ENCODE measurements around the gene LRRC8E.
"Not testable (repeated sequence)": the region's sequence is repeated elsewhere in the genome, so short reads cannot be mapped to it uniquely, and the experiment has no call there.

The LRRC8E gene

DNA sequence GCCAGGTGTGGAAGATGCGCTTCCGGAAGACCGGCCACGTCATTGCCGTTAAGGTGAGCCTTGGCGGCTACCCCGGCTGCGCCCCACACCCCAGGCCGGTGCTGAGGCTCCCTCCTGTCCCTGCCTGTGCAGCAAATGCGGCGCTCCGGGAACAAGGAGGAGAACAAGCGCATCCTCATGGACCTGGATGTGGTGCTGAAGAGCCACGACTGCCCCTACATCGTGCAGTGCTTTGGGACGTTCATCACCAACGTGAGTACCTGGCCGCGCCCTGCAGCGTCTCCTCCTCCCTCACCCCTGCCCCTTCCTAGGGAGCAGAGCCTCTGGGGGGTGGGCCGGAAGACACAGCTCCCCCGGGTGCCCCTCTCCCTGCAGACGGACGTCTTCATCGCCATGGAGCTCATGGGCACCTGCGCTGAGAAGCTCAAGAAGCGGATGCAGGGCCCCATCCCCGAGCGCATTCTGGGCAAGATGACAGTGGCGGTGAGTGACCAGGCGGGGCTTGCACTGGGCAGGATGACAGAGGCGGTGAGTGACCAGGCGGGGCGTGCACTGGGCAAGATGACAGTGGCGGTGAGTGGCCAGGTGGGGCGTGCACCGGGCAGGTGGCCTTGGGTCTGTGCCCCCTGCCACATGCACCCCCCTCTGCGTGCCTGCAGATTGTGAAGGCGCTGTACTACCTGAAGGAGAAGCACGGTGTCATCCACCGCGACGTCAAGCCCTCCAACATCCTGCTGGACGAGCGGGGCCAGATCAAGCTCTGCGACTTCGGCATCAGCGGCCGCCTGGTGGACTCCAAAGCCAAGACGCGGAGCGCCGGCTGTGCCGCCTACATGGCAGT lies 22.2 kb downstream of the LRRC8E start:
- no peak for DNase-seq

DNA sequence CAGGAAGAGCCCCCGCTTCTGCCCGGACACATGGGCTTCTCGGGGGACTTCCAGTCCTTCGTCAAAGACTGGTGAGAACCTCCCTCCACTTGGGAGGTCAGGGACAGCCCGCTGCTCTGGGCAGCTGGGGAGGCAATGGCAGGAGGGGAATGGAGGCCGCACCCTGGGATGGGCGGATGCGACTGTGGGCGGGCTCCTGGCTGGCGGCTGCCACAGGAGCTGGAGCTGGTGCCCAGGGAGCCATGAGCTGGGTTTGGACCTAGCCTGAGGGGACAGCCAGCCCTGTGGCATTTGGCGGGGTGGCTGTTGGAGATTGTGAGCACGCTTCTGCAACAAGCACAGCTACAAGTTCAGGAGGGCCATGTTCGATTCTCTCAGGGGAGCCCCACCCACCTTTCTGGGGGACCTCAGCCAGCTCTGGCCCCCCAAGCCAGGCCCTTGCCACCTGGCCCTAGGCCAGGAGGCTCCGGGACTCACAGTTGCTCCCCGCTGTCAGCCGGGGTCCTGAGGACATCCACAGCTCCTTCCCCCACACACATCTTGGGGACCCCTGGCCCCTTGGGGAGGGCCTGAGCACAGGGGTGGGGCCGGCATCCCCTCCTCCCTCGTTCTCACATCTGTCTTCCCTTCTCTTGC lies 23.3 kb downstream of the LRRC8E start:
- no peak for DNase-seq

DNA sequence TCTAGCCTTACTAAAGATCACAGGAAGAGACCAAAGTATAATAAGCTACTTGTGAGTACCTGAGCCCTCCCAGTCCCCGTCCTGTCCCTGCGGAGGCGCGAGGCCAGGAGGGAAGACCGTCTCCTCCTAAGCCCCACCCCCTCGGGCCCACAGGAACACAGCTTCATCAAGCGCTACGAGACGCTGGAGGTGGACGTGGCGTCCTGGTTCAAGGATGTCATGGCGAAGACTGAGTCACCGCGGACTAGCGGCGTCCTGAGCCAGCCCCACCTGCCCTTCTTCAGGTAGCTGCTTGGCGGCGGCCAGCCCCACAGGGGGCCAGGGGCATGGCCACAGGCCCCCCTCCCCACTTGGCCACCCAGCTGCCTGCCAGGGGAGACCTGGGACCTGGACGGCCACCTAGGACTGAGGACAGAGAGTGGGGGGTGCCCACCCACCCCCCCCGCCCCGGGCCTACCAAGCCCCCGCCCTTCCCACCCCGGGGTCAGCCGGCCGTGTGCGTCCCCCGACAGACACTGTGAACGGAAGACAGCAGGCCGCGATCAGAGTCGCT lies 23.9 kb downstream of the LRRC8E start:
- DNase-seq, result no peak

DNA sequence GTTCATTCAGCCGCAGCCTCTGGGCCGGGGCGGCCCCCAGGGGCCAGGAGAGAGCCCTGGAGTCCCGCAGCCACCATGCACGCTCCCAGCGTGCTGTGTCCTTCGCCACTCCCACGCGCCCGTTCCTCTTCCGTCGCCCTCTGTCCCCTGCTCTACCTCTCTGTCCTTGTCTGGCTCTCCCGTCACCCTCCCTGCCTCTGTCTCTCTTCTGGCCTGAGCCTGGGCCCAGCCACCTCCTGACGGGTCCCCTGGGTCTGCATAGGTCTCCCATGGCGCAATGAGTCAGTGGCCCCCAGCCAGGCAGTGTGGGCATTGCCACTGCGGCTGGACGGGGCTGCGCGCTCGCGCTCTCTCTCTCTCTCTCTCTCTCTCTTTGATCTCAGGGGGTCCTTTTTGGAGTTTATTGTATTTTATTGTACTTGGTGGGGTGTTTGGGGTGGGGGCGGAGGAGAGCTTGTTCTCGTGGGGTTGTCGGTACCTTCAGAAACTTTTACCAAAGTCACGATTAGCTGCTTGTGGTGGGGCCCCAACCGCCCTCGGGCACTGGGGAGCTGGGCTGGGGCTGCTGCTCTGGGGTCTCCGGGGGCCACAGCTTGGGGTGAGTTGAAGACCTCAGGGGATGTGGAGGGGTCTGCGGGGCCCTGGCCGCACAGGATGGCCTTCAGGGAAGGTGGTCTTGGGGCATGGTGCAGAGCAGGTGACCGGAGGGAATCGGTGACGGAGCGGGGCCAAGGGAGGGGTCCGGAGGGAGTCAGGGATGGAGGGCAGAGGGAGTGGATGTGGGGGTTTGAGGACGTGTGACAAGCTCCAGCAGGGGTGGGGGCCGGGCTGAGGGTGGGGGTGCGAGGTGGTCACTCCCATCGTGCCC lies 24.6 kb downstream of the LRRC8E start:
- no peak for DNase-seq

DNA sequence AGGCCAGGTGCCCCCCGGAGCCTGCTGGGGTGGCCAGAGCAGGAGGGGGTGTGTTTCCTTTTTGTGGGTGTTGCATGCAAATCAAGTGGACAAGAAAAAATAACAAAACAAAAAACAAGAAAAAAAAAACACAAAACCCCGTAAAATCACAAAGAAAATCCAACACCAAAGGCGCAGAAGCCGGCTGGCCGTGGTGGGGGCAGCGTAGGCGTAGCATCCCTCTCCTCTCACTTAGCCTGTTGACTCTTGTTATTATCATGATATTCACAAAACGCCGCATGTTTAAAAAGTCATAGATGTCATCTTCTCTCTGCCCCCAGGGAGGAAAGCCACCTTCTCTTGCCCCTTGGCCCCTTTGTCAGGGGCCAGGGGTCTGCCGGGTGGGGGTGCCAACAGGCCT lies 25.3 kb downstream of the LRRC8E start:
- no peak for DNase-seq

DNA sequence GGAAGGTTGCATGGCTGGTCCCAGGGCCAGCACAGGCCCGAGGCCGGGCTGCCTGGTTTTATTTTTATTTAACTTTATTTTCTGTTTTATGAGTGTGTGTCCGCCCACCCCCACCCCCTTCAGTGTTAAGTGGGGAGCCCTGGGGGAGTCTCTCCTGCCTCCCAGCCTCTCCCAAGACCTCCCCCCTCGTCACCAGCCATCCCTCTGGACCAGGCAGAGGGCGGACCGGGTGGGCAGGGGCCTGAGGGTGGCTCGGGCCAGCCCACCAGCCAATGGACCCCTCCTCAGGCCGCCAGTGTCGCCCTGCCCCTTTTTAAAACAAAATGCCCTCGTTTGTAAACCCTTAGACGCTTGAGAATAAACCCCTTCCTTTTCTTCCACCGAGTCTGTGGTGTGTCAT lies 25.8 kb downstream of the LRRC8E start:
- no peak for DNase-seq

DNA sequence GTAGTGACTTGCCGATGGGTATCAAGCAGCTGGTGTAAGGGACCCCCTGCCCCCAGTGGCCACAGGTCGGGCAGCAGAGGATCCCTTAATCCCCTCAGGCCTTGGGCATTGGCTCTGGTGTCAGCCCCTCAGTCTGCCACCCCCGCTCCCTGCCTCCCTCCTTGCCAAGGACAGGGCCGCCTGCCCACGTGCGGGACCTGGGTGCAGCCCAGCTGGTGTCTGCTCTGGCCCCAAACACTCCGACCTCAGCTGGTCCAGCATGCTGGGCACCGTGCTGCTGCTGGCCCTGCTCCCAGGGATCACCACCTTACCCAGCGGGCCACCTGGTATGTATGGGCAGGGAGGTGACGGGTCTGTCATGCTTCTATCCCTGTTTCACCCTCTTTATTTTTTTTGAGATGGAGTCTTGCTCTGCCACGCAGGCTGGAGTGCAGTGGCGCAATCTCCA lies 26.3 kb downstream of the LRRC8E start, which contains the start of gene TGFBR3L:
TGFBR3L (plus strand) TSS at position 233 of the 448 bp plus-strand sequence.
- no peak for DNase-seq

DNA sequence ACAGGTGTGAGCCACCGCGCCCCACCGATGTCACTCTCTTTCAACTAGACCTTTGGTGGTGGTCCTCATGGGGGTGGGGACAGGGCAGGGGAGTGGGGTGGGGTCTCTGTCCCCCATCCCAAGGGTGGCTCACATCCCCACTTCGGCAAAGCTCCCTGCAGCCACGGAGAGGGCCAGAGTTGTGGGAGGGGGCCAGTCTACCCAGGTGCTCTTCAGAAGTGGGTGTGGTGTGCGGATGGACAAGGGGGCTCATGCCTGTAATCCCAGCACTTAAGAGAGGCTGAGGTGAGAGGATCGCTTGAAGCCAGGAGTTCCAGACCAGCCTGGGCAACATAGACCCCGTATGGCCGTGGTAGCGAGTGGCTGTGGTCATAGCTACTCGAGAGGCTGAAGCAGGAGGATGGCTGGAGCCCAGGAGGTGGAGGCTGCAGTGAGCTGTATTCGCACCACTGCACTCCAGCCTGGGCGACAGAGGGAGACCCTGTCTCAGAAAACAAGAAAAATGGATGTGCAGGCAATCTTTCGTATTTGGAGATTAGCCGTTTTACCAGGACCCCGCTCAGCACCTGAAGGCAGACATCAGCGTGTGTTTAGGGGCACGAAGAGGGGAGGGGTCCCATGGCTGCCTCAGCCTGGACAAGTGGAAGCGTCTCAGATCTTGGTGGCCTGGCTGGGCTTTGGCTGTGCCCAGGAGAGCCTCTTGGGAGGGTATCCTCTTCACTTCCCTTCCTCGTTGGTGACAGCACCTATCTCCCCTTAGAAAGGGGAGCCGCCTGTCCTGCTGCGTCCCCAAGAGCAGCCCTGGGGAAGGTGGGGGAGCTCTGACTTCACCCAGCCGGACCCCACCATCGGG lies 27.2 kb downstream of the LRRC8E start:
- no peak for DNase-seq

DNA sequence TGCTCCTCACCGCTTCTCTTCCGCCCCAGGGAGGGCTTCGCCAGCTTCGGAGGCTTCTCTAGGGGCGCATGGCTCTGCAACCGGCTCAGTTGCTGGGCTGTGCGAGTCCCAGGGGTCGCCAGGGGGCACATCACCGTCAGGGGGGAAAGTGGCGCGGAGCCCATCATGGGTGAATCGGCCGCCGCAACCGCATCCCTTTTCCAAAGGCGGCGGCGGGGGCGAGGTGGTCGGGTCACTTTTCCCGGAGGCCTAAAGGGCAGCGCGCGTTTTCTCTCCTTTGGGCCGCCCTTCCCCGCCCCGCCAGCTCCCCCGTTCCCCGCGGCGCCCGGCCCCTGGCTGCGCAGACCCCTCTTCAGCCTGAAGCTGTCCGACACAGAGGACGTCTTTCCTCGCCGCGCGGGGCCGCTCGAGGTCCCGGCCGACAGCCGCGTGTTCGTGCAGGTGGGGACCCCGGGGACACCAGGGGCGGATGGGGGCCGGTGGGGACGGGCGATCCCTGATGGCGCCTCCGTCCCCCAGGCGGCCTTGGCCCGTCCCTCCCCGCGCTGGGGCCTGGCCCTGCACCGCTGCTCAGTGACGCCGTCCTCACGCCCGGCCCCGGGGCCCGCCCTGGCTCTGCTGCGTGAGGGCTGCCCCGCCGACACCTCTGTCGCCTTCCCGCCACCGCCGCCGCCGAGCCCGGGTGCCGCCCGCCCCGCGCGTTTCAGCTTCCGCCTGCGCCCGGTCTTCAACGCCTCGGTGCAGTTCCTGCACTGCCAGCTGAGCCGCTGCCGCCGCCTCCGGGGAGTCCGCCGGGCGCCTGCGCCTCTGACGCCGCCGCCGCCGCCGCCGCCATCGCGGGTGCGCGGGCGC lies 28.0 kb downstream of the LRRC8E start:
- DNase-seq, result peak; percentile 56

DNA sequence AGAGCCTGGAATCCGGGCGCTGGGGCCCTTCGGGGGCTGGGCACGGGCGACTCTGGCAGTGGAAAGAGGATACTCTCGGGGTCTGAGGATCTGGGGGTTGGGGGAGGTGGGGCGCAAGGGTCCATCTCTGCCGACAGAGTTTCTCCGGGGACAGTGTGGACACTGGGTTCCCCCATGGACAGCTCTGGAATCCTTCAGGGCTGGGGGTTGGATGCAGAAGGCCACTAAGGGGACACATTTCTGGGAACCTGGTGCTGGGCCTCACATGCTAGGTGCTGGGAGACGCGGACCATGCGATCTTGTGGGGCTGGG lies 28.6 kb downstream of the LRRC8E start:
- no peak for DNase-seq

DNA sequence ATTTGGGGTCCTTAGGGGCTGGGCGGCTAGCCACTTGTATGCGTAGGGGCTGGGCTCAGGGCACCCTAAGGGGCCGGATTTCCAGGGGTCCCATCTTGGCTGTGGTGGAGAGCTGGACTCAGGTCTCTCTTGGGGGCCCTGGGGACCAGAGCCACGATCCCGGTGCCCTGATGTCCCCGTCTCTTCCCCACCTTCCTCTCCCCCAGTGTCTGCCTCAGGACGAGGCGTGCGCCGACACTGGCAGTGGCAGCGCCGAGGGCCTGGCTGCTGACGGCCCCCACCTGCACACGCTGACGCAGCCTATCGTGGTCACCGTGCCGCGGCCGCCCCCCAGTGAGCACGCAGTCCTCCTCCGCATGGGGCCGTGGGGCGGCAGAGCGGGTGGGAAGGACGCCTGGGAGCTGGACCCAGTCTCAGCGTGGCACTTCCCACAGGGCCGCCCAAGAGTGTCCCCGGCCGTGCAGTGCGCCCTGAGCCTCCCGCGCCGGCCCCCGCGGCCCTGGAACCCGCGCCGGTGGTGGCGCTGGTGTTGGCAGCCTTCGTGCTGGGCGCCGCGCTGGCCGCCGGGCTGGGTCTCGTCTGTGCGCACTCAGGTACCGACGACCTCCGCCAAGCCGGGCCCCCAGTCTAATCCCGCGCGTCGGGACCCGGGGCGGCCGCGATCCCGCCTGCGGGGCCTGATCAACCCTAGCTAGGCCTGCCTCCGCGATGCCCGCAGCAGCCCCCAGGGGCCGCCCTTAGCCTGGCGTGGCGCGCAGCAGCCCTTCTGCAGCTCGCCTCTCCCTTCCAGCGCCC lies 29.2 kb downstream of the LRRC8E start:
- peak; percentile 62 for DNase-seq

DNA sequence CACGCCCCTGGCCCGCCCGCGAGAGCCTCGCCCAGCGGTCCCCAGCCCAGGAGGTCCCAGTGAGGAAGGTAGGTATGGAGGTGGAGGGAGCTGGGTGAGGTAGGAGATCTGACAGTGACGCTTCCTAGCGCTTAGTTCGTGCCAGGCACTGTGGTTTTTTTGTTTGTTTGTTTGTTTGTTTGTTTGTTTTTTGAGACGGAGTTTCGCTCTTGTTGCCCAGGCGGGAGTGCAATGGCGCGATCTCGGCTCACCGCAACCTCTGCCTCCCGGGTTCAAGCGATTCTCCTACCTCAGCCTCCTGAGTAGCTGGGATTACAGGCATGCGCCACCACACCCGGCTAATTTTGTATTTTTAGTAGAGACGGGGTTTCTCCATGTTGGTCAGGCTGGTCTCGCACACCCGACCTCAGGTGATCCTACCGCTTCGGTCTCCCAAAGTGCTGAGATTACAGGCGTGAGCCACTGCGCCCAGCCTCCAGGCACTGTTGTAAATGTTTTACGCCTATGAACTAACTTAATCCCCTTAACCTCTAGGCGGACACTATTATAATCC lies 29.8 kb downstream of the LRRC8E start:
- DNase-seq, result not testable (repeated sequence)

DNA sequence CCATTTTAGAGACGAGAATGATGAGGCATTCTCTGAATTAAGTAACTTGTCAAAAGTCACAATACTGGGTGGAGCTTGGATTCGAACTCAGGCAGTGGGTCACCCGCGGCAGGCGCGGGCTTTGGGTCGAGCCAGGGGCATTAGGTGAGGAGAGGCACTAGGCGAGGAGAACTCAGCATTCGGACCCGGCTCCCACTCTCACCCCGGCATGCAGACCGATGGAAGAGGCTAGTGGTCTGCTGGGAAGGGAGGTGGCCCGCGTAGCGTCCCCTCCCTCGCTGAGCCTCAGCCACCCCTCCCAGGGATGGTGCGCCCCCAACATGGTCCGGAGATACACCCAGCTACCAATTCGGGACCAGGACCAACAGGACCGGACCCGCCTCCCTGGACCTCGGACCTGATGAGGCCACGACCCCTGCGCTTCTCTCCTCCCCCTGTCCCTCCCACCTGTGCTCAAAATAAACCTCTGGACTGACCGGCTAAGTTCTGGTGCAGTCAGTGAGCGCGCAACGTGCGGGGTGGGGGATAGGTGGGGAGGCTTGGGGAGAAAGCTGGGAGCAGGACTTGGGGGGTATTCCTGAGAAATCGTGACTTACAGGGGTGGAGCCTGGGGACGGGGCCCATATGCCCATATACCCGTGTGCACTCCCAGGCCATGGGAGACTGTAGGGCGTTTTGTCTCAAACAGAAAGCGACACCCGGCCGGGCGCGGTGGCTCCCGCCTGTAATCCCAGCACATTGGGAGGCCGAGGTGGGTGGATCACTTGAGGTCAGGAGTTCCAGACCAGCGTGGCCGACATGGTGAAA lies 30.5 kb downstream of the LRRC8E start:
- DNase-seq, result no peak

DNA sequence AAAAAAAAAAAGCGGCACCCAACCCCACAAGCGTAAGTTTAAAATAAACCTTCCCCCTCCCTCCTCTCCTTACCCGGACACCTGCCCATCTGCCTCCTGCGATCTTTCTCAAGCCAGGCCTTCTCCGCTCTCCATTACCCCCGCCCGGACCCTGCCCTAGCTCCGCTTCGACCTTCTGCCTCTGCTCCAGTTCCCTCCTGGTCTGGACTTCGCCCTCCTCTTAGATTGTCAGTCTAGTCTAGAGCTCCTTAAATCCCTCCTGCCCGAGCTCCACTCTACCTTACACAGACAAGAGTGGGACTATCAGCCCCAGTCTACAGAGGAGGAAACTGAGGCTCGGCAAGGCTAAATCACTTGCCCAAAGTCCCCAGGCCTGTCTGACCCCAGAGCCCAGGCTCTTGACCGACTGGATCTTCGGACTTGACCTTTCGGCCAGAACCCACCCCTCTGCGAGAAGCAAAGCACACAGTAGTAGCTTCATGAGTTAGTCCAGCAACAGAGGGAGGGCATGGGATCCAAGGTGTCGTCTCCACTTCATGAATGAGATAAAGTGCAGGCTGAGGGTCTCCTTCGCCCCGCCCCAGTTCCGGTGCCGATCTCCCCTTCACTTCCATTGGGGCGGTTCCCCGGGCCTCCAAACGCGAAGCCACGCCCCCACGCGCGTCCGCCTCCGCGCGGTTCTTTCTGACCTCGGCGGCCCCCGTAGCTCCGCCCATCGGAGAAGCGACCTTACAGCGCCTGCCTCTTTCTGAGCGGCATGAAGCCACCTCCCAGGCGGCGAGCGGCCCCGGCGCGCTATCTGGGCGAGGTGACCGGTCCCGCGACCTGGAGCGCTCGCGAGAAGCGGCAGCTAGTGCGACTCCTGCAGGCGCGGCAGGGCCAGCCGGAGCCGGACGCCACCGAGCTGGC lies 31.6 kb downstream of the LRRC8E start, which contains the start of gene SNAPC2:
SNAPC2 (plus strand) TSS at position 729 of the 909 bp plus-strand sequence; CDS start at position 758, 29 bp downstream.
- peak; percentile 96 for DNase-seq

DNA sequence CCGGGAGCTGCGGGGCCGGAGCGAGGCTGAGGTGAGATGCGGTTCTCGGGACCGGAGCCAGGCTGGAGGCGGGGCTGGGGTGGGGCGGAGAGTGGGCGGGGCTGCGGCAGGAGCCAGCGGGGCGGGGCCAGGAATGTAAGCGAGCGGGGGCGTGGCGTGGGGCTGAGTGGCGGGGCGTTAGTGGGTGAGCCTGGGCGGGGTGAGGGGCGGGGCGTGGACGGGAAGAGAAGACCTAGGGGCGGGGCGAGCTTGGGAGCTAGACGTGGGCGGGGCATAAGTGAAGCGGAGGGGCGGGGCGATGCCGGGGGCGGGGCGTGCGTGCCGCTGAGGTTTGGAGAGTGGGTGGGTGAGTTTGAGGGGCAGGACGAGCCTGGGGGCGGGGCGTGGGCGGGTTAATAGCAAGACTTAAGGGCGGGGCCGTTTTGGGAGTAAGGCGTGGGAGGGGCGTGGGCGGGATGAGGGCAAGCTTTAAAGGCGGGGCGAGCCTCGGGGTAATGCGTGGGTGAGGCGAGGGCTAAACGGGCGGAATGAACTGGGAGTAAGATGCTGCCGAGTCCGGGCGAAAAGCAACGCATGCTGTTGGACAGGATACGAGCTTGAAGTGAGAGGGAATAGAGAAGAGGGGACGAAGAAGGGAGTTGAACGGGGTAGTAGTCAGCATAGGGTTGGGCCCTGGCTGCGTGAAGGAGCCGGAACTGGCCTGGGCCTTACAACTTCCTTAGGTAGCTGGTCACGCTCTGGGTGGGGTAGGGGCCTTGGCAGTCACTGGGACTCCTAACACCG lies 32.4 kb downstream of the LRRC8E start:
- peak; percentile 100 for DNase-seq

DNA sequence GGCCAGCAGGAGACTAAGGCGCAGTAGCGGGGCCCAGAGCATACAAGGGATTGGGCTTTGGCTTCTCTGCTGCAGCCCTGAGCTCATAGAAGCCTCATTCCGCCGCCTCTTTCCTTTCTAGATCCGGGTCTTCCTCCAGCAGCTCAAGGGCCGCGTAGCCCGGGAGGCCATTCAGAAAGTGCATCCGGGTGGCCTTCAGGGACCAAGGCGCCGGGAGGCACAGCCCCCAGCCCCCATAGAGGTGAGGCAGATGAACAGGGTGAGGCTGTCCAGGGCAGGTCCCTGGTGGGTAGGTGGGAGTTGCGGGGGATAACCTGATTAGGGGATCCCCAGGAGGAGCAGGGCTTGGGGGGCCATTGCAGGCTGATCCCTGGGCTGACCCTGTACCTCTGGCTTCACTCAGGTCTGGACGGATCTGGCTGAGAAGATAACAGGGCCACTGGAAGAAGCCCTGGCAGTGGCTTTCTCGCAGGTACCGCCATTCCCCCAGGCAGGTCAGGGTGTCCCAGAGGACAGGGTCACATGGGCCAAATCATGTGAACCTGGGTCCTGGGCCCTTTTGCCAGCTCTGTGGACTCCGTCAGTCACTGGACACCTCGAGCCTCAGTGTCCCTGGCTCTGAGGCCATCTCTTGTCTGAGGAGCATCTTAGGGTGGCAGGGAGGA lies 33.1 kb downstream of the LRRC8E start:
- no peak for DNase-seq
